GM18909 (cell line): Measurements from ENCODE around the gene ASTN1.

ENCODE experiments used
- ATAC-seq: cut with Tn5 transposase; IDR thresholded peaks from one replicate; pipeline ENCODE4 v1.9.1; 2021; ENCODE audit warnings: mild to moderate bottlenecking; ENCODE audit not compliant: unreplicated experiment, poor library complexity

Gene ASTN1

GRCh38 chr1:177165069-177165439, 542 bp upstream of the ASTN1 start:
- ATAC-seq, result no peak

- ATAC-seq, result no peak
These were observed 600 bp downstream of the ASTN1 start for GRCh38 chr1:177163844-177164379.

DNA sequence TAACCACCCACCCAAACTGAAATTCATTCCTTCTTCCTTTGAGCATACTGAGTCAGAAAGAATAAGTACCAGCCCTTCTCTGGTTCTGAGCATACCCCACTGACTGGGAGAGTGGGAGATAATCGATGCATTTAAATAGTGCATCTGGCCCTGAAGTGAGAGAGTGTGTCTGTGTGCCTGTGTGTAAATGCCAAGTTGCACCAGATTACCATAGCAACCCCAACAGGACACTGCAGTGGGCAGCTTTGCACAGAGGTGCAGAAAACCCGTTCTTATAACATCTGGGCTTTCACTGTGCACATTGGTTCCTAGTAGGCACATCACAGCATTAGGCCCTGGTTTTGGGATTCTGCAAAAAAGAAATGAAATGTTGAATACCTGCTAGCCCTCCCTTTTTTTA, 2.3 kb downstream of the ASTN1 start:
- no peak for ATAC-seq

DNA sequence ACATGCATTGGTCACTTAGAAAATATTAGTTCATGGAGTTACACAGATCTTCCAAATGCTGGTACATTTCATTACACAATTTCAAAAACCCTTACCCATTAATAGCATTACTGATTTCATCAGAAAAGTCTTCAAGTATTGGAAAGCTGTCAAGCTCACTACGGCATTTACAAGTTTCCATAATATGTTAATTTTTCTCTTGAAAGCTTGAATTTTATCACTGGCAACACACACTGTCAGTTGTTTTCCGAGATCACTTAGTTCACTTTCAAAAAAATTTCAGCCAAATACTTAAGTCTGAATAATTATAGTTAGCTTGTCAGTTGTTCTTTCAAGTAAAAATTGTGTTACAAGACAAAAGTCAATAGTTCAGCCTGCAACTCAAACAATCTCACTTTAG, 18.0 kb downstream of the ASTN1 start:
- ATAC-seq, result no peak

DNA sequence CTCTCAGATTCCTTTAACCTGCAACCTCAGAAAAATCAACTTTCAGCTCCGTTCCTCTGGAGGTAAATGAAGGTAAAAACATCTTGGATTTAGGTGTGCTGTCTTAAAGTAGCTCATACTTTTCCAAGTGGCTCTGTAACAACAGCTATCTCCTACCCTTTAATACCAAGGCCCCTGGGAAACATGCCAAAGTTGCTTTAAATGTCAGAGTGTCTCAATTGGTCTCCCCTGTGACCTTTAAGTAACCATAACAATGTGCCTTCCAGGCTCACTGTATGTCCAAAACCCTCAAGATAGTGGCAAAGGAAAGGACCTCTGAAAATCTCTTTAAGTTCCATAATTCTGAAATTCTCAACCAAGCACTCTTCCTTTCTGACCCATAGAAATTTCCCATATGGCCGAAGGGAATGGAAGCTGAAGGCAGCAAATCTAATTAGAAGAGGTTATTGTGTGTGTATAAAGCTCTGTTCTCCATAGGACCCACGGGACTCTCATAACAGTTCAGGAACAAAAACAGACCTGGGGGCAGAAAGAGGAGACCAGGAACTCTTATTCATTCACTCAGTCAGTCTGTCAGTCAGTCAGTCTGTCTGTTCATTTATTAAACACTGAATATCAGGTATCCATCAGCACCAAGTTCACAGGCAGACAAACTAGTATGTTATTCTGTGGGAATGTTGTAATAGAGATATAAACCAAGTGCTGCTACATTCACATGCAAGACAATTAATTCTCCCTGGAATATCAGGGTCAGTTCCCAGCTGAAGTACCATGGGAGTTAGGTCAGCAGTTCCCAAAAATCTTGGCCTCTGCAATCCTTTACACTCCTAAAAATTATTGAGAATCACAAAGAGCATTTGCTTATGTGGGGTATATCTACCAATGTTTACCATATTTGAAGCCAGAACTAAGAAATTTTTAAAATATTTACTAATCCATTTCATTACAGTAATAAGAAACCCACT, 19.1 kb downstream of the ASTN1 start:
- ATAC-seq, result no peak

DNA sequence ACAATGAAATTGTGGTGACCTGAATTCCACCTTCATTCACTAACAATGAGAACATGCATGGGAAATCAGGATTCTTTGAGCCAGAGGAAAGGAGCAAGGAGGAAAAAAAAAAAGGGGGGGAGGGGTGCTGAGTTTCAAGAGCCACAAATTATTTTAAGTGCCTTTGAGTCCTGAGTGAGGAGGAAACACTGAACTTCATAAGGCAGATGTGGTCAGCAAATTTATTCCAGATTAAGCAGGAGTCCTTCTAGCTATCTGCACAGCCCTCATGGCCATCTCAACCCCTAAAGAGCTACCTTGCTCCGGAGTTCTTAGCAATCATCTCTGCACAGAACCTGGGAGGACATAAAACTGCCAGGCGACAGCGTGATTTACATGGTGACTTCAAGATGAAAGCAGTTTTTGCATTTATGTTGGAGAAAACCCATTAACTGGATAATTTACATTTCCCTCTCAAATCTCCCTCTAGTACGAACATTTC, 21.7 kb downstream of the ASTN1 start:
- ATAC-seq, result no peak

GRCh38 chr1:177142010-177142409, 22.5 kb downstream of the ASTN1 start:
- ATAC-seq, result no peak

- ATAC-seq, result no peak
These were observed 26.2 kb downstream of the ASTN1 start for GRCh38 chr1:177138347-177138746.

- ATAC-seq, result no peak
These were observed 26.7 kb downstream of the ASTN1 start for GRCh38 chr1:177137814-177138213.

GRCh38 chr1:177135250-177135649, 29.3 kb downstream of the ASTN1 start:
- ATAC-seq, result no peak

GRCh38 chr1:177133977-177134538, 30.5 kb downstream of the ASTN1 start:
- ATAC-seq, result no peak

- ATAC-seq, result no peak
These were observed 32.4 kb downstream of the ASTN1 start for GRCh38 chr1:177132141-177132540.

DNA sequence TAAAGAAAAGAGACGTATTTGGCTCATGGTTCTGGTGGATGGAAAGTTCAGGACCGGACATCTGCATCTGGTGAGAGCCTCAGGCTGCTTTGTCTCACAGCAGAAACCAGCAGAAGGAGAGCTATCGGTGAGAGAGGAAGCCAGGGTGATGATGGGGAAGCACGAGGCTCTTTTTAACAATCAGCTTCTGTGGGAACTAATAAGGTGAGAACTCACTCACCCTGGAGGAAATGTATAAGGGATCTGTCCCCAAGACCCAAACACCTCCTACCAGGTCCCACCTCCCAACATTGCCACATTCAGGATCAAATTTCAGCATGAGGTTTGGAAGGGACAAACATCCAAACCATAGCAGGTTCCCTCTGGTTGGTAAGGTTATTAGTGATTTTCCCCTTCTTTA, 32.8 kb downstream of the ASTN1 start:
- ATAC-seq, result no peak

- ATAC-seq, result no peak
These were observed 34.0 kb downstream of the ASTN1 start for GRCh38 chr1:177130451-177130945.

DNA sequence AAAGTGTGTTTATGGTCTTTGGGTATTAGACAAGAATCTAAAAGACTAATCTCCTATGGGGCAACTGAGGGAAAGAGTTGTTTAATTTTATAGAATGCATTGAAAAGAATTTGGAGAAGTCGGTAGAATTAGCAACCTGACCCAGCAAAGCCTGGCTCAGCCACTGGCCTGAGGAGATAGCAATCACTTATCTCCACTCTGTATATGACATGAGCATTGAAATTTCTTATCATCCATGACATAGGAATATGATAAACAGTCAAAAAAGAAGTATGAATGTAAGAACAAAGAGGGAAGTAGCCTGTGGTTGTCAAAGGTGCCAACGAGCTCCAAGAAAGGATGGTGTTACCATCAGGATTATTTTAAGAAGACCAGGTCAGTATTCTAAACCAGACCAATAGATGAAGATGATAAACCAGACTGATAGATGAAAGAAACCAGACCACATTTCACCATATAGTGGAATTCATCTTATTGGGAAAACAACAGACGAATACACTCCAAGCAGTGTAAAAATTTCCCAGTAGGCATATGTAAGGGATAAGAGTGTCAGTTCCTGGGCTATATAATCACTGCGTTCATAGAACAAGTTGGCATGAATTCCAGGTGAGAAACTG, 35.7 kb downstream of the ASTN1 start:
- no peak for ATAC-seq

- ATAC-seq, result no peak
These were observed 38.2 kb downstream of the ASTN1 start for GRCh38 chr1:177126267-177126666.

DNA sequence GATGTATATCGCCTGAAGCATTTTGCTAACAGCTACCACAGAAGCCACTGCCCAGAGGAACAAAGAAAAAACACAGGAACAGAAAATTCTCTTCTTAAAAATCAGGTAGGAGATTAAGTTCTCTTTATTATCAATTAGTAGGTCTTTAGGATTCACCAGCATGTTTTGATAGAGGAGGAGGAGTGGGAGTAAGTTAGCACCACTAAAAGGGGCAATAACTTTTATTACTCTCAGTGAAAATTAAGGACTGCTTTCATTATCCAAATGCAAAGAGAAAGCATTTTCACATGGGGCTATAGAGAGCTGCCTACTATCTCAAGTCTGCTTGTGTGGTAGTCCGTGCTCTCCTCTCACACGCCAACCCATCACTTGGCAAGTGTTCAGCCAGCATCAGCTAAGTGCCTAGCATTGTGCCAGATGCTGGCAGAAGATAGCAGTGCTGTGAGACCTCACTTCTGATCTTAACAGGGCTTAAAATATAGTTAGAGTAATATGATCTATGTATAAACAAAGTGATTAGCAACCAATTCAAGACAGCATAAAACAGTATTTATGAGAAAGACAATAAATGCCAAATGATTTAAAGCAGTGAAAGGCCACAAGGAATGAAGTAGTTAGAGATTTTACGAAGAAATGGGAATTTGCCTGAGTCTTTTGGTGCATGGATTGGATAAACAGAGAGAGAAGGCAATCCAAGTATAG, 39.8 kb downstream of the ASTN1 start:
- no peak for ATAC-seq

GRCh38 chr1:177122461-177123251, 41.9 kb downstream of the ASTN1 start:
- no peak for ATAC-seq

- no peak for ATAC-seq
These were observed 45.2 kb downstream of the ASTN1 start for GRCh38 chr1:177119311-177119710.
